K562 (cell line): ENCODE measurements around the gene MICOS13. TPM values are rescaled to one million over a fixed set of nuclear protein-coding genes. Genes with fewer than 3 reads are reported as not detected.

Experiments used
- COPS2 ChIP-seq: fragments of 450-650 bp; conservative IDR thresholded peaks from 2 replicates; pipeline ENCODE4 v1.6.1; 2016; ENCODE audit warnings: mild to moderate bottlenecking, moderate library complexity
- ETV5 ChIP-seq: sonication (generic); formaldehyde crosslinking; IDR thresholded peaks from 2 replicates; pipeline ENCODE4 v1.4.0; 2020; ENCODE audit warnings: low read depth, mild to moderate bottlenecking, missing genetic modification reagents
- HCFC1 ChIP-seq: IDR thresholded peaks from 2 replicates; pipeline ENCODE4 v1.6.1; 2012; ENCODE audit warnings: low read depth, low read length, improper control_type of control experiment
- MAFG ChIP-seq: fragments of 450-650 bp; conservative IDR thresholded peaks from 2 replicates; pipeline ENCODE4 v1.6.1; 2016; ENCODE audit warnings: missing genetic modification characterization, missing compliant biosample characterization
- MYBL2 ChIP-seq, 2 experiments: fragments of 450-650 bp in 1 of 2; sonication (generic) in 1 of 2; formaldehyde crosslinking in 1 of 2; IDR thresholded peaks; 2 replicates each; pipeline versions ENCODE4 v1.6.1 to v1.8.1; 2017 to 2022; ENCODE audit warnings: borderline replicate concordance in 1 of 2, inconsistent platforms in 1 of 2, low read depth in 1 of 2, mild to moderate bottlenecking in 1 of 2, missing genetic modification reagents in 1 of 2, moderate library complexity in 1 of 2
- PHTF2 ChIP-seq: fragments of 250-450 bp; sonication (Bioruptor Pico); IDR thresholded peaks from 2 replicates; pipeline ENCODE4 v1.5.0; 2021; ENCODE audit warnings: mild to moderate bottlenecking
- RFX5 ChIP-seq: IDR thresholded peaks from 2 replicates; pipeline ENCODE4 v1.6.1; 2011; ENCODE audit warnings: low read depth, mild to moderate bottlenecking, improper control_type of control experiment, low read length
- SMAD2 ChIP-seq: fragments of 150-350 bp; IDR thresholded peaks from 2 replicates; pipeline ENCODE4 v1.6.1; 2014; ENCODE audit warnings: low read depth, mild to moderate bottlenecking, low read length
- ZNF12 ChIP-seq: sonication (generic); formaldehyde crosslinking; IDR thresholded peaks from 2 replicates; pipeline ENCODE4 v1.4.0; 2020; ENCODE audit warnings: mild to moderate bottlenecking, missing genetic modification reagents
- ZNF583 ChIP-seq: fragments of 250-450 bp; sonication (Bioruptor Pico); IDR thresholded peaks from 2 replicates; pipeline ENCODE4 v1.4.0; 2020
- polyA plus RNA-seq, 8 experiments: library from polyadenylated mRNA; depleted of rRNA in 4 of 8; stranded (reverse) in 5 of 8; unstranded in 3 of 8; fragments of >200 nt; fragmentation: Nextera tagmentation in 2 of 8; fragmentation: Illumina TruSeq in 1 of 8; extraction: Ambion mirVana in 2 of 8; extraction: Trizol in 1 of 8; gene quantifications; 2 replicates each; pipeline versions ENCODE4 v1.2.1 to v1.2.3, GENCODE V29; 2011 to 2014; ENCODE audit warnings: inconsistent platforms in 1 of 8, missing spikeins in 1 of 8
- total RNA-seq, 7 experiments: library from RNA; depleted of rRNA in 6 of 7; stranded (reverse); fragments of >200 nt in 6 of 7; fragmentation: Illumina TruSeq in 2 of 7; extraction: Trizol in 2 of 7; gene quantifications; 2 replicates each; pipeline versions ENCODE4 v1.2.1 to v1.2.3, GENCODE V29; 2011 to 2021; ENCODE audit warnings: low replicate concordance in 1 of 7
- TF ChIP-seq, protein P1 (sequence below), 2 experiments: fragments of 450-650 bp; IDR thresholded peaks; 2 replicates each; pipeline ENCODE4 v1.6.1; 2018; ENCODE audit warnings: mild to moderate bottlenecking in 2 of 2, low read depth in 1 of 2; ENCODE audit not compliant: partially characterized antibody in 2 of 2
- TF ChIP-seq, protein P2 (sequence below): sonication (generic); formaldehyde crosslinking; IDR thresholded peaks from 2 replicates; pipeline ENCODE4 v1.8.0; 2022; ENCODE audit warnings: mild to moderate bottlenecking, missing genetic modification reagents
- TF ChIP-seq, protein P3 (sequence below): fragments of 450-650 bp; formaldehyde crosslinking; IDR thresholded peaks from 2 replicates; pipeline ENCODE4 v1.4.0; 2022; ENCODE audit warnings: mild to moderate bottlenecking, moderate library complexity
- TF ChIP-seq, protein P4 (sequence below), 2 experiments: fragments of 450-650 bp in 1 of 2; sonication (generic) in 1 of 2; formaldehyde crosslinking in 1 of 2; IDR thresholded peaks; 2 replicates each; pipeline versions ENCODE4 v1.7.1 to v1.9.0; 2016 to 2022; ENCODE audit warnings: inconsistent platforms in 1 of 2, mild to moderate bottlenecking in 1 of 2, missing genetic modification reagents in 1 of 2

The MICOS13 gene
- total and polyA plus RNA-seq, 9 of the 15 experiments (the other 6 are each of a cell fraction or from before 2014, with no cell fraction given): 15.5 to 220 (median 49.4) TPM

DNA sequence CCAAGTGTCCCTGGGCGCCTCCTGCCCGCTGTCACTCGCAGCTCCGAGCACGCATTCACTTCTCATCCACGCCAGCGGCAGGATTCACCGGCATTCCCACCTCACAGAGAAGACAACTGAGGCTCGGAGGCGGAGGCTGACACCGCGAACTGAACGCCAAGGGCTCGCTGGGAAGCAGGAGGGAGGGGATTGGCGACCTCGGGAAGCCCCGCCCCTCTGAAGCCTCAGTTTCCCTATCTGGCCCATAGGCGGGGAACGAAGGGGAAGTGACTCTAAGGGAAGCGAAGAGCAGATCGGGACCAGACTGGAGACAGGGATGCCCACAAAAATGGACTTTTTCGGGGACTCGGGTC lies 256 bp downstream of the MICOS13 start (continued):
- TF ChIP-seq, protein P1, sequence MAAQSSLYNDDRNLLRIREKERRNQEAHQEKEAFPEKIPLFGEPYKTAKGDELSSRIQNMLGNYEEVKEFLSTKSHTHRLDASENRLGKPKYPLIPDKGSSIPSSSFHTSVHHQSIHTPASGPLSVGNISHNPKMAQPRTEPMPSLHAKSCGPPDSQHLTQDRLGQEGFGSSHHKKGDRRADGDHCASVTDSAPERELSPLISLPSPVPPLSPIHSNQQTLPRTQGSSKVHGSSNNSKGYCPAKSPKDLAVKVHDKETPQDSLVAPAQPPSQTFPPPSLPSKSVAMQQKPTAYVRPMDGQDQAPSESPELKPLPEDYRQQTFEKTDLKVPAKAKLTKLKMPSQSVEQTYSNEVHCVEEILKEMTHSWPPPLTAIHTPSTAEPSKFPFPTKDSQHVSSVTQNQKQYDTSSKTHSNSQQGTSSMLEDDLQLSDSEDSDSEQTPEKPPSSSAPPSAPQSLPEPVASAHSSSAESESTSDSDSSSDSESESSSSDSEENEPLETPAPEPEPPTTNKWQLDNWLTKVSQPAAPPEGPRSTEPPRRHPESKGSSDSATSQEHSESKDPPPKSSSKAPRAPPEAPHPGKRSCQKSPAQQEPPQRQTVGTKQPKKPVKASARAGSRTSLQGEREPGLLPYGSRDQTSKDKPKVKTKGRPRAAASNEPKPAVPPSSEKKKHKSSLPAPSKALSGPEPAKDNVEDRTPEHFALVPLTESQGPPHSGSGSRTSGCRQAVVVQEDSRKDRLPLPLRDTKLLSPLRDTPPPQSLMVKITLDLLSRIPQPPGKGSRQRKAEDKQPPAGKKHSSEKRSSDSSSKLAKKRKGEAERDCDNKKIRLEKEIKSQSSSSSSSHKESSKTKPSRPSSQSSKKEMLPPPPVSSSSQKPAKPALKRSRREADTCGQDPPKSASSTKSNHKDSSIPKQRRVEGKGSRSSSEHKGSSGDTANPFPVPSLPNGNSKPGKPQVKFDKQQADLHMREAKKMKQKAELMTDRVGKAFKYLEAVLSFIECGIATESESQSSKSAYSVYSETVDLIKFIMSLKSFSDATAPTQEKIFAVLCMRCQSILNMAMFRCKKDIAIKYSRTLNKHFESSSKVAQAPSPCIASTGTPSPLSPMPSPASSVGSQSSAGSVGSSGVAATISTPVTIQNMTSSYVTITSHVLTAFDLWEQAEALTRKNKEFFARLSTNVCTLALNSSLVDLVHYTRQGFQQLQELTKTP (IDR thresholded peaks at IDR 0.05; ENCODE audit: low read depth in 1 of 2, partially characterized antibody in 2 of 2): no peak
- no peak for TF ChIP-seq SMAD2
- TF ChIP-seq, protein P2, sequence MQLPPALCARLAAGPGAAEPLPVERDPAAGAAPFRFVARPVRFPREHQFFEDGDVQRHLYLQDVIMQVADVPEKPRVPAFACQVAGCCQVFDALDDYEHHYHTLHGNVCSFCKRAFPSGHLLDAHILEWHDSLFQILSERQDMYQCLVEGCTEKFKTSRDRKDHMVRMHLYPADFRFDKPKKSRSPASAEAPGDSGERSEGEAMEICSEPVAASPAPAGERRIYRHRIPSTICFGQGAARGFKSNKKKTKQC (CRISPR knock-in tag): no peak
- TF ChIP-seq ZNF583 (CRISPR knock-in tag): no peak
- no peak for TF ChIP-seq MYBL2 (IDR thresholded peaks at IDR 0.05; ENCODE audit: low read depth)
- no peak for TF ChIP-seq MYBL2 (CRISPR knock-in tag; IDR thresholded peaks at IDR 0.05; ENCODE audit: borderline replicate concordance)
- TF ChIP-seq, protein P3, sequence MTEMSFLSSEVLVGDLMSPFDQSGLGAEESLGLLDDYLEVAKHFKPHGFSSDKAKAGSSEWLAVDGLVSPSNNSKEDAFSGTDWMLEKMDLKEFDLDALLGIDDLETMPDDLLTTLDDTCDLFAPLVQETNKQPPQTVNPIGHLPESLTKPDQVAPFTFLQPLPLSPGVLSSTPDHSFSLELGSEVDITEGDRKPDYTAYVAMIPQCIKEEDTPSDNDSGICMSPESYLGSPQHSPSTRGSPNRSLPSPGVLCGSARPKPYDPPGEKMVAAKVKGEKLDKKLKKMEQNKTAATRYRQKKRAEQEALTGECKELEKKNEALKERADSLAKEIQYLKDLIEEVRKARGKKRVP (CRISPR knock-in tag): no peak
- TF ChIP-seq, protein P4, sequence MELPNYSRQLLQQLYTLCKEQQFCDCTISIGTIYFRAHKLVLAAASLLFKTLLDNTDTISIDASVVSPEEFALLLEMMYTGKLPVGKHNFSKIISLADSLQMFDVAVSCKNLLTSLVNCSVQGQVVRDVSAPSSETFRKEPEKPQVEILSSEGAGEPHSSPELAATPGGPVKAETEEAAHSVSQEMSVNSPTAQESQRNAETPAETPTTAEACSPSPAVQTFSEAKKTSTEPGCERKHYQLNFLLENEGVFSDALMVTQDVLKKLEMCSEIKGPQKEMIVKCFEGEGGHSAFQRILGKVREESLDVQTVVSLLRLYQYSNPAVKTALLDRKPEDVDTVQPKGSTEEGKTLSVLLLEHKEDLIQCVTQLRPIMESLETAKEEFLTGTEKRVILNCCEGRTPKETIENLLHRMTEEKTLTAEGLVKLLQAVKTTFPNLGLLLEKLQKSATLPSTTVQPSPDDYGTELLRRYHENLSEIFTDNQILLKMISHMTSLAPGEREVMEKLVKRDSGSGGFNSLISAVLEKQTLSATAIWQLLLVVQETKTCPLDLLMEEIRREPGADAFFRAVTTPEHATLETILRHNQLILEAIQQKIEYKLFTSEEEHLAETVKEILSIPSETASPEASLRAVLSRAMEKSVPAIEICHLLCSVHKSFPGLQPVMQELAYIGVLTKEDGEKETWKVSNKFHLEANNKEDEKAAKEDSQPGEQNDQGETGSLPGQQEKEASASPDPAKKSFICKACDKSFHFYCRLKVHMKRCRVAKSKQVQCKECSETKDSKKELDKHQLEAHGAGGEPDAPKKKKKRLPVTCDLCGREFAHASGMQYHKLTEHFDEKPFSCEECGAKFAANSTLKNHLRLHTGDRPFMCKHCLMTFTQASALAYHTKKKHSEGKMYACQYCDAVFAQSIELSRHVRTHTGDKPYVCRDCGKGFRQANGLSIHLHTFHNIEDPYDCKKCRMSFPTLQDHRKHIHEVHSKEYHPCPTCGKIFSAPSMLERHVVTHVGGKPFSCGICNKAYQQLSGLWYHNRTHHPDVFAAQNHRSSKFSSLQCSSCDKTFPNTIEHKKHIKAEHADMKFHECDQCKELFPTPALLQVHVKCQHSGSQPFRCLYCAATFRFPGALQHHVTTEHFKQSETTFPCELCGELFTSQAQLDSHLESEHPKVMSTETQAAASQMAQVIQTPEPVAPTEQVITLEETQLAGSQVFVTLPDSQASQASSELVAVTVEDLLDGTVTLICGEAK (IDR thresholded peaks at IDR 0.05): no peak
- TF ChIP-seq, protein P4 (CRISPR knock-in tag; IDR thresholded peaks at IDR 0.05): no peak
- TF ChIP-seq RFX5: no peak
- TF ChIP-seq HCFC1: no peak
- TF ChIP-seq ETV5 (CRISPR knock-in tag): no peak
- no peak for TF ChIP-seq COPS2
- no peak for TF ChIP-seq PHTF2 (CRISPR knock-in tag)
- TF ChIP-seq ZNF12 (CRISPR knock-in tag): no peak
- TF ChIP-seq MAFG (tag): no peak
